GM18870 (cell line): ENCODE measurements around the gene WFDC2.

ENCODE experiments used
- ATAC-seq: cut with Tn5 transposase; IDR thresholded peaks from one replicate; pipeline ENCODE4 v1.9.1; 2021; ENCODE audit warnings: moderate library complexity; ENCODE audit not compliant: unreplicated experiment

The WFDC2 gene

DNA sequence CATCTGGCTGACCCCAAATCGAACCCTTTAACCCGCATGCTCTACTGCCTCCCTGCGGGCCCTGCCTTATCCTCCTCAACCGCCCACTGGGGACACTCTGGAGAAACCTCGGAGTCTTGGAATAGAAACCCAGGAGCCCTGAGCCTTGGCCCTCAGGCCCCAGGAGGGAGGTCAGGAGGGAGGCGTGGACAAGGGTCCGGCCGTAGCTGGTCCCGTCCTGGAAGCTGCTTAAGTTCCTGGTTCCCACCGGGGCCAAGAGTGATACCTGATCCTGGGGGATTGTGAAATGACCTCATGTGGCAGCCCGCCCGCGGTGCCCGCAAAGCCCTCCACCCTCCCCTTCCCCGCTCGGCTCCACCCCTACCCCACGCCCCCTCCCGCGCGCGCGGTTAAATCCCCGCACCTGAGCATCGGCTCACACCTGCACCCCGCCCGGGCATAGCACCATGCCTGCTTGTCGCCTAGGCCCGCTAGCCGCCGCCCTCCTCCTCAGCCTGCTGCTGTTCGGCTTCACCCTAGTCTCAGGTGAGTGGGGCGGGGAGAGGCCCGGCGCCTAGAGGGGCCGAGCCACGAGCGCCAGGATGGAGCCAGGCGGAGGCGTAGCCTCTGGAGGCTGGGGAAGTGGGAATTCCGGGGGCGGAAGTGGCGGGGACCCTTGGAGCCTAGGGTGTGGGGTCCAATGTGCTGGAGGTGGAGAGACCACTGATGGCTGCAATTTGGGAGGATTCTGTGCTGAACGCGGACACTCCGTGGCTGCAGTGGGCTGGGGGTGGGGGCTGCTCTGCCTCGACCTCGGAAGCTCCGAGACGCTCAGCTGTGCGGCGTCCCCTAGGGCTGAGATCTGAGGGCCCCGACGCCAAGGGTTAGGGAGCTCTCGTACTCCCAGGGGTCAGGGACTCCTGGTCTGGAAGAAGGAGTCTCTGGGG lies at the start of gene WFDC2:
Gene WFDC2, plus strand, starts transcription at position 418 of the 926 bp plus-strand sequence. Its CDS starts 29 bp downstream, at position 447.
- ATAC-seq, result no peak

GRCh38 chr20:45420125-45420524 lies 49.4 kb upstream of the WFDC2 start:
- ATAC-seq, result no peak

GRCh38 chr20:45423700-45424099 lies 45.9 kb upstream of the WFDC2 start:
- ATAC-seq, result no peak

DNA sequence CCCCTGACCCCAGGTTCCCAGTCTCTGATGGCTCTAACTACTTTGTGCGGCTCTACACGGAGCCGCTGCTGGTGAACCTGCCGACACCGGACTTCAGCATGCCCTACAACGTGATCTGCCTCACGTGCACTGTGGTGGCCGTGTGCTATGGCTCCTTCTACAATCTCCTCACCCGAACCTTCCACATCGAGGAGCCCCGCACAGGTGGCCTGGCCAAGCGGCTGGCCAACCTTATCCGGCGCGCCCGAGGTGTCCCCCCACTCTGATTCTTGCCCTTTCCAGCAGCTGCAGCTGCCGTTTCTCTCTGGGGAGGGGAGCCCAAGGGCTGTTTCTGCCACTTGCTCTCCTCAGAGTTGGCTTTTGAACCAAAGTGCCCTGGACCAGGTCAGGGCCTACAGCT lies 44.0 kb upstream of the WFDC2 start:
- no peak for ATAC-seq

DNA sequence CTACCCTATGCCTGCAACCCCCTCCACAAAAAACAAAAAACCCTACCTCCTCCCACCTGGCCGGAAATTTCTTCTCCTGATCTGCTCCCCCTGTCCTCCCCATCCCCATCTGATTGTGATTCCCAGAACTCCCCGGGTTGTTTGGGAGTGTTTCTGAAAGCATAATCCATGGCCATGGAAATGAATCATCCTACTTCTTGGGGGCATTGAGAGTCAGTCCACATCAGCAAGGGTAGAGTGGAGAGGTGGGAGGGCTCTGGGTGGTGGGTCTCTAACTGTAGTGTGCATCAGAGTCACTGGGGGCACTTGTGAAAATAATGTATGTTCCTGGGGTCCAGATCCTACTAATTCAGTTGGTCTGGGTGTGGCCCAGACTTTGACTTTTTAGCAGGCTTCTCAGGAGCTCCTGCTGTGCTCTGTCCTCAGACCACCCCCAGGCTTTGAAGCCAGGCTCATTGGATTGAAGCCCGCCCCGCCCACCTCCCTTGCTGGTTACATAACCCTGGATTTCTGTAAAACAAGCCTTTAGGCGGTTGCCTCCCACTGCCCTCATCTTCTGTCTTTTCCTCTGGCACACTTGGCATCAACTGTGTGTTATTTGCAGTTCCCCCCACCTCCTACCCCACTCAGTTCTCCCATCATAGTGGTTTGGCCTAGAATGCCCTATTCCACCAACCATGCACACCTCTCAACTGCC lies 43.1 kb upstream of the WFDC2 start:
- no peak for ATAC-seq

DNA sequence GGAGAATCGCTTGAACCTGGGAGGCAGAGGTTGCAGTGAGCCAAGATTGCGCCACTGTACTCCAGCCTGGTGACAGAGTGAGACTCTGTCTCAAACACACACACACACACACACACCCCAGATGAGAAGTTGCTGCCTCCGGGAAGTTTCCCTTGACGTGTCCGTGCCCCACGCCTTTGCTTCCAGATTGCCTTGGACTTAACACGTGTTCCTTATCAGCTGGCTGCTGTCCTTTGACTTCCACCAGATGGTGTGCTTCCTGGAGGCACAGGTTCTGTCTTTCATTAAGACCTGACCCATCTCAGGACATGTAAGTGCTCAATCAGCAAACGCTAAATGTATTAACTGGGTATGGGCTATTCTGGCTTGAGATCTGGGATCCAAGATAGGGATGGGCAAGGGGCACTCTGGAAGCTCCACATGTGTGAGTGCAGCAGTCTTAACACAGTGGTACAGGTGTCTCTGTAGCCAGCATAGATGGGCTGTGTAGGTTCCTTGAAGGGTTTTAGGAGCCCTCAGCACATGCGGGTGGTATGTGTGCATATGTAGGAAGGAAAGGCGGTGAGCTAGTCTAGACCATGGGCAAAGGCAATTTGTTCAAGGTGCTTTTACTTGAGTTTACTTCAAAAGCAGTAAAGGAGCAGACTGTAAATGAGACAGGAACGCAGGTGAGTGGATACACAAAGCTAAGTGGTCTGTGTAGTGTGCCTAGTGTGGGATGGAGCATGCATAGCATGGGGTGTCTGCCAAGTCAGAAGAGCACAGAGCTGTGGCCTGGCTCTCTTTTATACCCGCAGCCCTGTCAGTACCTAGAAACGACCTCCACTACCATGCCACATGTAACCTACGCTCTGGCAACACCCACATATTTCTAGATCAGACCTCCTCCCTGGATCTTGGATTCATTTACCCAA lies 42.1 kb upstream of the WFDC2 start:
- ATAC-seq, result no peak

GRCh38 chr20:45429618-45430017 lies 39.9 kb upstream of the WFDC2 start:
- ATAC-seq, result no peak

GRCh38 chr20:45432294-45432693 lies 37.3 kb upstream of the WFDC2 start:
- ATAC-seq, result peak; percentile 79

DNA sequence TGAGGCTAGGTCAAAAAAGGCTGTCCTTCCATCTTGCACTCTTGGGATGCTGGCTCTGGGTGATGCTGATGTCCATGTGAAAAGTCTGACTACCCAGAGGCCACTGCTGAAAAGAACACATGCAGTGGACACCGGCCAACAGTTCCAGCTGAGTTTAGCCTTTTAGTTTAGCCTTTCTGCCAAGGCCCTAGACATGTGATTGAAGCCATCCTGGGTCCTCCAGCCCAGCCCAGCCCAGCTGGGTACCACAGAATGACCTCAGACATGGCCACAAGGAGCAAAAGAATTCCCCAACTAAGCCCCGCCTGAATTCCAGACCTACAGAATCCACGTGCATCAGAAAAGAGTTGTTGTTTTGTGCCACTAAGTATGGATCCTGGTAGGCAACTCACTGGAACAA lies 36.2 kb upstream of the WFDC2 start:
- ATAC-seq, result no peak

DNA sequence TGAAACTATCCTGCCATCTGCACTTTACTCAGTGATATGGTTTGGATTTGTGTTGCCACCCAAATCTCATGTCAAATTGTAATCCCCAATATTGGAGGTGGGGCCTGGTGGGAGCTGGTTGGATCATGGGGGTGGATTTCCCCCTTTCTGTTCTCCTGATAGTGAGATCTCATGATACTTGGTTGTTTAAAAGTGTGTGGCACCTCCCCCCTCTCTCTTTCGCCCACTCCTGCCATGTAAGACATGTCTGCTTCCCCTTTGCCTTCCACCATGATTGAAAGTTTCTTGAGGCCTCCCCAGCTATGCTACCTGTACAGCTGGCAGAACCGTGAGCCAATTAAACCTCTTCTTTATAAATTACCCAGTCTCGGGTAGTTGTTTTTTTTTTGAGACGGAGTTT lies 35.6 kb upstream of the WFDC2 start:
- ATAC-seq, result no peak

DNA sequence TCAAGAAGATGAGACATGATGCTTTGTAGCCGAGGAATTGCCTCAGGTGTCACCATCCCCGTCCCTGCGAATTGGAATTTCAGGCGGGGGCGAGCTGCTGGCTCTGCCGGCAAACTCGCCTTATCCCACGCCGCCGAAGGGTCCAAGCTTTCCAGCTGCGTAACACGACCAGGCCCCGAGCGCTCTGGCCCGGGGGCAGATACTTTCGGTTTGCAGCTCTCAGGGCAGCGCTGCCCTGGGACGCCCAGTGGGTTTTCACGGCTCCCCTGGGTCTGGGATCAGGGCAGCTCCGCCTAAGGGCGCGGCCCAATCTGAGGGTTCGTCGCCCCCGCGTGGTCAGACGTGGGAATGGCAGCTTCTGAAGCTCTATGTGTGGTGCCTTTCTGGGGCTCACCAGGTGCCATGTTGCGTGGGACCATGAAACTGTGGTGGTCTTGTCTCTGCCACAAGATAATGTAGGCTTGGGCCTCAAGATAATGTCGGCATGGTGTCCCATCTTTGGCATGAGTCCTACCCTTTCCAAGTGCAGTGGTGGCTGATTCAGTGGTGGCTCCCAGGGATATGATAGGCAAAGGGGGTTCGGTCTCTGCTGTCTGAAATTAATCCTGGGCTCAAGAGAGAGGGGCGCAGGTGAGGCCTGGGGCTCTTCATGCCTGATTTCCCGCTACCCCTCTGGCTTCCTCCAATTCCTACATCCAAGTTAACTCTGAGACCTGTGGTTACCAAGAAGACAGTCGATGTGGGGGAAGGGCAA lies 32.6 kb upstream of the WFDC2 start:
- peak; percentile 63 for ATAC-seq

DNA sequence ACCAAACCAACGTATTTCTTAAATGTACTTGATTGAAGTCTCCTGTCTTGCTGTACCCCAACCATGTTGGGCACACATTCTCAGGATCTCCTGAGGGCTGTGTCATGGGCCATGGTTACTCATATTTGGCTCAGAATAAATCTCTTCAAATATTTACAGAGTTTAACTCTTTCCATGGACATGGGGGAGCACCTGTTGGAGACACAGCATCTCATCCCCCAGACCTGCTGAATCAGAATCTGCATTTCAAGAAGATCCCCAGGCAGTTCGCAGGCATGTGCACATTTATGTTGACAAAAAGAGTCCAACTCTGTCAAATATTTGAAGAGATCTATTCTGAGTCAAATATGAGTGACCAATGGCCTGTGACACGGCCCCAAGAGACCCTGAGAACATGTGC lies 29.1 kb upstream of the WFDC2 start:
- no peak for ATAC-seq

DNA sequence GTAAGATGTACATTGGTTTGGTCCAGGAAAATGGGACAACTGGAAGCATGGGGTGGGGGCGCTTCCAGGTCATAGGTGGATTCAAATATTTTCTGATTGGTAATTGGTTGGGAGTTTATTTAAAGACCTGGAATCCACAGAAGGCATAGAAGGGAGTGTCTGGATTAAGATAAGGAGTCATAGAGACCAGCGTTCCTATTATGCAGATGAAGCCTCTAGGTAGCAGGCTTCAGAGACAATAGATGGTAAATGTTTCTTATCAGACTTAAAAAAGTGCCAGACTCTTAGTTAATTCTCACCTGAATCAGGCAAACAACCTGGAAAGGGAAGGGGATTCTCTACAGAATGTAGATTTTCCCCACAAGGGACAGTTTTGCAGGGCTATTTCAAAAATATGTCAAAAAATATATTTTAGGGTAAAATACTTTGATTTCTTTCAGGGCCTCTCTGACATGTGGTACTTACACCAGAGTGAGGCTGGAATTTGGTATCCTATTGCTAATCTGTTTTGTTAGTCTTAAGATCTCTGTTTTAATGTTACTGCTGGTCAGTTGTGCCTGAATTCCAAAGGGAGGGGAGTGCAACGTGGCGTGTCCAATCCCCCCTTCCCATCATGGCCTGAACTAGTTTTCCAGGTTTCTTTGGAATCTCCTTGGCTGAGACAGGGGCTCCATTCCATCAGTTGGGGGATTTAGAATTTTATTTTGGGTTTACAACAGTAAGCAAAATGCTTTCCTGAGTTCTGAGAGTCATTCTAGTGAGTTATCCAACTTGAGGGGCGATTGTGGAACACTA lies 28.5 kb upstream of the WFDC2 start:
- ATAC-seq, result no peak

- ATAC-seq, result no peak
These were observed 27.8 kb upstream of the WFDC2 start for GRCh38 chr20:45441746-45442145.

DNA sequence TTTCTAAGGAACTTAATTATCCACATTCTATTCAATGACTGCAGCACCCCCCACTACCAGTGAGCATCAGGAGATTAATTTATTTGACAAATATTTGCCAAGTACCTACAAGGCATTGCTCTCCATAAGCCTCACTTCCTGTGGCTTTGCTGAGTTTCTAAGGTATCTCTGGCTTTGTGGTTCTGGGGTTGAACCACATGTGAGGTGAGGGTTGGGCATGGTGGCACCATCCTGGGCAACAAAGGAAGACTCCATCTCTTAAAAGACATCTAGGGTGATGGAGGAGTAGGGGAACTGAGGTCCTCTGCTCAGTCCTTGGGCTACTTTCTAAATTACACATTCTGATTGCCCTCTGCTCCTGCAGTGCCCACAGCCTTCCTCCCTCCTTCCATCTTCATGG lies 25.5 kb upstream of the WFDC2 start:
- no peak for ATAC-seq

- ATAC-seq, result no peak
These were observed 23.6 kb upstream of the WFDC2 start for GRCh38 chr20:45445805-45446562.

- ATAC-seq, result no peak
These were observed 21.3 kb upstream of the WFDC2 start for GRCh38 chr20:45448270-45448669.

- no peak for ATAC-seq
These were observed 20.0 kb upstream of the WFDC2 start for GRCh38 chr20:45449528-45449927.
